HG03196 (cell line): Measurements from ENCODE around the gene RPS6KL1.

Source experiments
- ATAC-seq: cut with Tn5 transposase; IDR thresholded peaks from one replicate; pipeline ENCODE4 v1.9.1; 2021; ENCODE audit not compliant: unreplicated experiment

Gene RPS6KL1

DNA sequence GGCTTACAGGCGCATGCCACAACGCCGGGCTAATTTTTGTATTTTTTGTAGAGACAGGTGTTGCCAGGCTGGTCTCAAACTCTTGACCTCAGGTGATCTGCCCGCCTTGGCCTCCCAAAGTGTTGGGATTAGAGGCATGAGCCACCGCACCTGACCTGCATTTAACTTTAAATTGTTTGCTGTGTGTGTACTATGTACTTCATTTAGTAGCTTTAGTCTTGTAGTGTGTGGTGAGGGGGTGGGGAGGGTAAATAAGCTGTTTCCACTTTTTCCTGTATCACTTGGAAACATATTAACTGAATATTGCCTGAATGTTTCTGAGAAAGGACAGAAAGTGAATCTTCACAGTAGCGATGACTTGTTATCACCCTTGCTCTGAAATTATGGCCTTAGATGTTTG is 32.8 kb downstream of the RPS6KL1 start:
- ATAC-seq, result no peak

- no peak for ATAC-seq
Observed at GRCh38 chr14:74888164-74889158, 34.6 kb downstream of the RPS6KL1 start.

- no peak for ATAC-seq
Observed at GRCh38 chr14:74886001-74886400, 37.1 kb downstream of the RPS6KL1 start.

- peak; percentile 37 for ATAC-seq
Observed at GRCh38 chr14:74882103-74882920, 40.7 kb downstream of the RPS6KL1 start.

DNA sequence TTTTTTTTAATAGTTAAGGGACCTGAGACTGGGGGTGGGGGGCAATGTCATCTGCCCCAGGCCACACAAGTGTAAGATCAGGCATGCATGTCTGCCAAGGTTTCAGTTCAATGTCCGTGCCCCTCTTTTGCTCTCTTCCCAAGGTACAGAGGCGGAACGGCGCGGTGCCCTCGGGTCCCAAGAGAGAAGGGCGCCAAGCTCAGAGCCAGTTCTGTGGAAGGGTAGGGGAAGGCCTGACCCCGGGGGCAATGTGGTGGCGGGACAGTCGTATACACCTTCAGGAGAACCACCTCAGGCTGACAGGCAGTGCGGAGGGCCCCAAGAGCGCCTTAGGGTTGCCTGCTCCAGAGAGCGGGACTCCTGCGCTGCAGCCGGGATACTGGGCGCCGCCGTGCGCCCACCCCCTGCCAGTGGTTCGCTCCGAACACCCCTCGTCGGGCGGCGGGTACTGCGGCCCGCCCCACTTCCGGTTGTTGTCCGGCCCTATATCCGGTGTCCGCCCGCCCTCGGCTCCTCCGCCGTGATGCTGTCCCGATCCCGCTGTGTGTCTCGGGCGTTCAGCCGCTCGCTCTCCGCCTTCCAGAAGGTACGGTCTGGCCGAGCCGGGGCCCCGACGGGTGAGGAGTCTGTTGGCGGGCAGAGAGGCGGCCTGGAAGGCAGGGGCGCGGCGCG is 41.5 kb downstream of the RPS6KL1 start, which contains the start of gene DLST:
Gene DLST (plus strand): TSS at position 486 of the 672 bp plus-strand sequence. CDS start 38 bp downstream, at position 524.
- ATAC-seq, result peak; percentile 81

GRCh38 chr14:74879427-74880182 is 43.5 kb downstream of the RPS6KL1 start:
- ATAC-seq, result no peak

DNA sequence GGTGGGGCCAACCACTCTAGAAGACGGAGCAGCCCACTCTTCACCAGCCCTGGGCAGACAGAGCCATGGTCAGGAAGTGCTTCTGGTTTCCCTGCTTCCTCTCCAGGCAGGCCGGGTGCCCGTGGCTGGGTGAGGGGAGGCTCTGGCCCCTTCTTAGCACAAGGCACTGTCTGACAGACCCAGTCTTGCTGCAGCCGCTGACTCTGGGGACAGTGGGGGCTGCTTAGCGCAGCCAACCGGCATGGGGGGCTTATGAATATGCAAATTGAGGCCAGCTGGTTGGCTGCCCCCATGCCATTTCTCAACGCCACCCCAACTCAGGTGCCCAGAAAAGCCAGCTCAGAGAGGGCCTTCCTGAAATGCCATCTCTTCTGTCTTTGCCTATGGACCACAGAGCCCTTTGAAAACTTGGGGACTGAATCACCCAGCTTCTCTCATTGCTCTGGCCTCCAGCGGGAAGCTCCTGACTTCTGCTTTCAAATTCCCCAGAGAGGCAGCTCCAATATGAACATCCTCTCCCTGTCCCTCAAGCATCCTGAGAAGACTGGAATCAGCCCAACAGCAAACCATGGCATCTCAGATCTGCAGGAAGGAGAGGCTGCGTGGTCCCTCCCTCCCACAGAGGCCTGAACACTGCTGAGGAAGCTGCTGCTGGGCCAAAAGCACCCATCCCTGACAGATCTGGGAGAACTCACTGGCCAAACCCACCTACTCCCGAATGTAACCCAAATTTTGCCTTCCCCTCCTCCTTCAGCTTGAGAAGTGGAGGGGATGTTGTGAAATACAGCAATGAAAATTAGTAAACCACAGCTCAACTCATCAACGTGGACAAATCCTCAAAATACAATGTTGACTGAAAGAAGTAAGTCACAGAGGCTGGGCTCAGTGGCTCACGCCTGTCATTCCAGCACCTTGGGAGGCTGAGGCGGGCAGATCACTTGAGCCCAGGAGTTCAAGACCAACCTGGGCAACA is 46.8 kb downstream of the RPS6KL1 start, which contains the start of gene PROX2:
Gene PROX2 (minus strand): TSS at position 205 of the 973 bp plus-strand sequence. CDS start 12,311 bp downstream, outside the sequence.
- no peak for ATAC-seq

GRCh38 chr14:74875204-74875603 is 47.9 kb downstream of the RPS6KL1 start:
- no peak for ATAC-seq

DNA sequence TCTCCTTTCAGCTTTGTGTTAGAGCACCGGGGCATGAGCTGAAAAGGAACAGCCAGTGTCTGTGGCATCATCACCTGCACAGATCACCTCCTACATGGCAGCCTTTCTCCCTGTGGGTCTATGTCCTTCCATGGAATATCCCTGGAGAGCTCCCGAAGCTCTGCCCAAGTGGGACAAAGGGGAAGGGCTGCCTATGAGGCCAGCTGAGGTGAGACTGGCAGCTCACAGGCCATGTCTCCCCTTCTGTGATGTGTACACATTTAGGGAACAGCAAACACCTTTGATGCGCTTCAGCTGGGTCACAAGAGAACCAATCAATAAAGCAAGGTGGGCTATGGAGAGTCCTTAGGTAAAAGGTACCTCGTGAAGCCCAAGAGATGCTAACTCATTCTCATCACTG is 51.2 kb downstream of the RPS6KL1 start:
- ATAC-seq, result no peak

DNA sequence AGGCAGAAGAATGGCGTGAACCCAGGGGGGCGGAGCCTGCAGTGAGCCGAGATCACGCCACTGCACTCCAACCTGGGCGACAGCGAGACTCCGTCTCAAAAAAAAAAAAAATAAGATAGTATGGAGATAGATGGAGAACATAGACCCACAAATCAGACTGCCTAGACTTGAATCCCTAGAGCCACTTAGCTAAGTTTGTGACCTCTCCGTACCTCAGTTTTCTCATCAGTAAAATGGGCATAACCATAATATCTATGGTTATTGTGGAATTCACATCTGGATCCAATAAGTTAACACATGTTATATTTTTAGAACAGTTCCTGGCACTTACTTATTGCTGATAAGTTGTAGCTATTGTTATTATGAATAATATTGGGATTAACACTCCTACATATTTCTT is 54.3 kb downstream of the RPS6KL1 start:
- ATAC-seq, result no peak

- ATAC-seq, result no peak
Observed at GRCh38 chr14:74867673-74868072, 55.4 kb downstream of the RPS6KL1 start.

- ATAC-seq, result no peak
Observed at GRCh38 chr14:74866708-74867389, 56.2 kb downstream of the RPS6KL1 start.

GRCh38 chr14:74865156-74865555 is 57.9 kb downstream of the RPS6KL1 start:
- no peak for ATAC-seq

GRCh38 chr14:74864198-74864597 is 58.9 kb downstream of the RPS6KL1 start:
- no peak for ATAC-seq

GRCh38 chr14:74863274-74863673 is 59.8 kb downstream of the RPS6KL1 start:
- ATAC-seq, result no peak

- ATAC-seq, result no peak
Observed at GRCh38 chr14:74861734-74862090, 61.3 kb downstream of the RPS6KL1 start.

GRCh38 chr14:74860899-74861733 is 61.9 kb downstream of the RPS6KL1 start:
- no peak for ATAC-seq
